A673 (cell line): Measurements from ENCODE around the gene ZNF23.

Experiments used
- CTCF ChIP-seq: fragments of 300-800, 200-600 bp; sonication (generic); conservative IDR thresholded peaks from 2 replicates; pipeline ENCODE4 v1.5.1; 2017; ENCODE audit warnings: low read depth, mild to moderate bottlenecking, antibody characterized with exemption, low read length, moderate library complexity, mixed read lengths
- EZH2 ChIP-seq: fragments of 200-600 bp; sonication (generic); IDR thresholded peaks from 2 replicates; pipeline ENCODE4 v1.6.1; 2017; ENCODE audit warnings: borderline replicate concordance, low read depth, mild to moderate bottlenecking, mixed read lengths, antibody characterized with exemption, low read length; ENCODE audit not compliant: poor library complexity, severe bottlenecking

- TF ChIP-seq CTCF, result no peak
- no peak for TF ChIP-seq EZH2
Measured at GRCh38 chr16:71440669-71441347, 21.2 kb downstream of the ZNF23 start.
